ENCODE data around the gene SMAGP. TPM values are rescaled to one million over a fixed set of nuclear protein-coding genes. Genes with fewer than 3 reads are reported as not detected.
"Not testable (repeated sequence)": the region's sequence is repeated elsewhere in the genome, so short reads cannot be mapped to it uniquely, and the experiment has no call there.

The SMAGP gene
- polyA plus RNA-seq, 1 donor (not counting 4 experiments of a cell fraction or from before 2014, with no cell fraction given): 52.1 TPM

GRCh38 chr12:51293696-51294095 is 23.5 kb upstream of the SMAGP start:
- Histone ChIP-seq H3K4me3 (ENCODE audit: control insufficient read depth in 2 of 3, extremely low read depth in 1 of 3, insufficient read depth in 2 of 3, low read depth in 1 of 3, low read length in 3 of 3) (no peak overlapping the region), H3K36me3 (ENCODE audit: control insufficient read depth in 2 of 2, extremely low read depth in 1 of 2, insufficient read depth in 2 of 2, low read length in 2 of 2) (no peaks in the 10 kb centered on the region), H2AFZ (ENCODE audit: control insufficient read depth, low read length) (no peak overlapping the region), H3K4me1 (ENCODE audit: control insufficient read depth, extremely low read depth, insufficient read depth, low read length) (no peaks in the 10 kb centered on the region), H3K79me2 (ENCODE audit: control insufficient read depth, insufficient read depth, low read length) (no peaks in the 10 kb centered on the region), H3K9me1 (ENCODE audit: control insufficient read depth, extremely low read depth, insufficient read depth, low read length) (no peaks in the 10 kb centered on the region), H4K20me1 (ENCODE audit: control insufficient read depth, extremely low read depth, insufficient read depth, low read length) (no peaks in the 10 kb centered on the region), H3K9ac (ENCODE audit: control insufficient read depth, extremely low read depth, insufficient read depth, low read length) (no peak overlapping the region), H3K9me3 (ENCODE audit: control insufficient read depth, low read depth, low read length) (no peaks in the 10 kb centered on the region), H3K4me2 (ENCODE audit: control insufficient read depth, extremely low read depth, insufficient read depth, low read depth, low read length) (no peak overlapping the region), H3K27me3 (ENCODE audit: control insufficient read depth, extremely low read depth, insufficient read depth, low read length) (no peaks in the 10 kb centered on the region), H3K27ac (ENCODE audit: control insufficient read depth, insufficient read depth, low read length) (no peak overlapping the region)
- TF ChIP-seq CTCF (optimal IDR thresholded peaks at IDR 0.05 in 1 of 3, IDR thresholded peaks at IDR 0.05 in 1 of 3, conservative IDR thresholded peaks at IDR 0.05 in 1 of 3; ENCODE audit: extremely low read depth in 1 of 3, insufficient read depth in 2 of 3, low read length in 3 of 3): no peak
- TF ChIP-seq EZH2 (IDR thresholded peaks at IDR 0.05; ENCODE audit: low read length): no peak
- FAIRE-seq (no peak), DNase-seq (ENCODE audit: low read depth, low spot score) (no peak)
- dilution Hi-C loops (cut with MboI; ENCODE audit: extremely low pct_ligation_motif_present, low sequenced_read_pairs): no loop called here

- H2AFZ ChIP-seq (ENCODE audit: control insufficient read depth, low read length); H3K9ac ChIP-seq (ENCODE audit: control insufficient read depth, extremely low read depth, insufficient read depth, low read length); H3K9me1 ChIP-seq (ENCODE audit: control insufficient read depth, extremely low read depth, insufficient read depth, low read length); H3K4me1 ChIP-seq (ENCODE audit: control insufficient read depth, extremely low read depth, insufficient read depth, low read length); FAIRE-seq; H3K27ac ChIP-seq (ENCODE audit: control insufficient read depth, insufficient read depth, low read length); dilution Hi-C loops (cut with MboI; ENCODE audit: extremely low pct_ligation_motif_present, low sequenced_read_pairs); H3K27me3 ChIP-seq (ENCODE audit: control insufficient read depth, extremely low read depth, insufficient read depth, low read length); H3K79me2 ChIP-seq (ENCODE audit: control insufficient read depth, insufficient read depth, low read length); H3K4me3 ChIP-seq (ENCODE audit: control insufficient read depth in 2 of 3, extremely low read depth in 1 of 3, insufficient read depth in 2 of 3, low read depth in 1 of 3, low read length in 3 of 3); H3K36me3 ChIP-seq (ENCODE audit: control insufficient read depth in 2 of 2, extremely low read depth in 1 of 2, insufficient read depth in 2 of 2, low read length in 2 of 2); H3K9me3 ChIP-seq (ENCODE audit: control insufficient read depth, low read depth, low read length); DNase-seq (ENCODE audit: low read depth, low spot score); H4K20me1 ChIP-seq (ENCODE audit: control insufficient read depth, extremely low read depth, insufficient read depth, low read length); H3K4me2 ChIP-seq (ENCODE audit: control insufficient read depth, extremely low read depth, insufficient read depth, low read depth, low read length): not testable (repeated sequence)
Measured at GRCh38 chr12:51291603-51292513, 21.6 kb upstream of the SMAGP start.
